NT2/D1 (cell line): ENCODE data around the gene PIK3CD.

Source experiments
- DNase-seq: peaks from one replicate; pipeline ENCODE4 v3.0.0-alpha.2; 2011; ENCODE audit warnings: low read depth, low spot score
- H3K27me3 ChIP-seq: 2 replicates; pipeline ENCODE4 v1.6.0; 2011; ENCODE audit warnings: mild to moderate bottlenecking; ENCODE audit not compliant: insufficient read length, insufficient read depth
- H3K36me3 ChIP-seq: 2 replicates; pipeline ENCODE4 v1.6.1; 2011; ENCODE audit warnings: mild to moderate bottlenecking, low read length, mixed read lengths; ENCODE audit not compliant: insufficient read depth, insufficient read length
- H3K4me1 ChIP-seq: 2 replicates; pipeline ENCODE4 v1.5.1; 2011; ENCODE audit not compliant: insufficient read depth, insufficient read length
- H3K4me3 ChIP-seq: 2 replicates; pipeline ENCODE4 v1.5.1; 2011; ENCODE audit warnings: low read depth; ENCODE audit not compliant: insufficient read length
- H3K9ac ChIP-seq: 2 replicates; pipeline ENCODE4 v1.6.0; 2011; ENCODE audit warnings: low read depth; ENCODE audit not compliant: insufficient read length
- H3K9me3 ChIP-seq: 2 replicates; pipeline ENCODE4 v1.5.1; 2011; ENCODE audit warnings: mild to moderate bottlenecking, low read length; ENCODE audit not compliant: insufficient read depth
- SUZ12 ChIP-seq: IDR thresholded peaks from 2 replicates; pipeline ENCODE4 v1.6.1; 2011; ENCODE audit not compliant: insufficient read length, insufficient read depth; ENCODE audit errors: extremely low read depth
- YY1 ChIP-seq: IDR thresholded peaks from 2 replicates; pipeline ENCODE4 v1.6.1; 2011; ENCODE audit not compliant: insufficient read length, insufficient read depth
- ZNF274 ChIP-seq: IDR thresholded peaks from 2 replicates; pipeline ENCODE4 v1.6.1; 2011; ENCODE audit warnings: mild to moderate bottlenecking, low read depth, low read length

PIK3CD gene

GRCh38 chr1:9605946-9606455 is 45.5 kb upstream of the PIK3CD start:
- H3K9ac ChIP-seq: no peak overlapping the region
- no peaks in the 10 kb centered on the region for H3K27me3 ChIP-seq
- peaks cover 75% of the 10 kb centered on the region for H3K36me3 ChIP-seq
- H3K9me3 ChIP-seq: no peaks in the 10 kb centered on the region
- TF ChIP-seq SUZ12: no peak
- no peak for TF ChIP-seq ZNF274
- TF ChIP-seq YY1: no peak
- H3K4me3 ChIP-seq: no peak overlapping the region
- no peaks in the 10 kb centered on the region for H3K4me1 ChIP-seq
- DNase-seq: no peak

GRCh38 chr1:9606458-9606857 is 45.1 kb upstream of the PIK3CD start:
- TF ChIP-seq SUZ12 (no peak), YY1 (no peak), ZNF274 (no peak)
- no peaks in the 10 kb centered on the region for H3K9me3 ChIP-seq
- DNase-seq: no peak
- H3K9ac ChIP-seq: no peak overlapping the region
- no peaks in the 10 kb centered on the region for H3K4me1 ChIP-seq
- no peak overlapping the region for H3K4me3 ChIP-seq
- H3K27me3 ChIP-seq: no peaks in the 10 kb centered on the region
- H3K36me3 ChIP-seq: peaks cover 73% of the 10 kb centered on the region

GRCh38 chr1:9606948-9607347 is 44.6 kb upstream of the PIK3CD start:
- H3K4me3 ChIP-seq: no peak overlapping the region
- H3K4me1 ChIP-seq: no peaks in the 10 kb centered on the region
- peaks cover 73% of the 10 kb centered on the region for H3K36me3 ChIP-seq
- H3K9me3 ChIP-seq: no peaks in the 10 kb centered on the region
- H3K27me3 ChIP-seq: no peaks in the 10 kb centered on the region
- DNase-seq: no peak
- TF ChIP-seq YY1 (no peak), ZNF274 (no peak), SUZ12 (no peak)
- H3K9ac ChIP-seq: no peak overlapping the region

GRCh38 chr1:9607352-9607751 is 44.2 kb upstream of the PIK3CD start:
- H3K9me3 ChIP-seq: no peaks in the 10 kb centered on the region
- no peaks in the 10 kb centered on the region for H3K27me3 ChIP-seq
- DNase-seq: no peak
- no peak for TF ChIP-seq SUZ12
- TF ChIP-seq ZNF274: no peak
- no peak for TF ChIP-seq YY1
- H3K9ac ChIP-seq: no peak overlapping the region
- peaks cover 74% of the 10 kb centered on the region for H3K36me3 ChIP-seq
- H3K4me3 ChIP-seq: no peak overlapping the region
- no peaks in the 10 kb centered on the region for H3K4me1 ChIP-seq

- no peak overlapping the region for H3K9ac ChIP-seq
- no peaks in the 10 kb centered on the region for H3K9me3 ChIP-seq
- H3K4me1 ChIP-seq: no peaks in the 10 kb centered on the region
- TF ChIP-seq SUZ12 (no peak), YY1 (no peak), ZNF274 (no peak)
- no peaks in the 10 kb centered on the region for H3K27me3 ChIP-seq
- no peak overlapping the region for H3K4me3 ChIP-seq
- no peak for DNase-seq
- H3K36me3 ChIP-seq: peaks cover 62% of the 10 kb centered on the region
These were observed 41.5 kb upstream of the PIK3CD start for GRCh38 chr1:9609998-9610397.

GRCh38 chr1:9610548-9610947 is 41.0 kb upstream of the PIK3CD start:
- H3K9me3 ChIP-seq: no peaks in the 10 kb centered on the region
- no peak overlapping the region for H3K4me3 ChIP-seq
- H3K9ac ChIP-seq: no peak overlapping the region
- peaks cover 3% of the 10 kb centered on the region for H3K4me1 ChIP-seq
- peaks cover 60% of the 10 kb centered on the region for H3K36me3 ChIP-seq
- TF ChIP-seq SUZ12 (no peak), ZNF274 (no peak), YY1 (no peak)
- H3K27me3 ChIP-seq: no peaks in the 10 kb centered on the region
- no peak for DNase-seq

- Histone ChIP-seq H3K4me3 (no peak overlapping the region), H3K9ac (no peak overlapping the region), H3K27me3 (no peaks in the 10 kb centered on the region), H3K4me1 (peaks cover 3% of the 10 kb centered on the region), H3K9me3 (no peaks in the 10 kb centered on the region), H3K36me3 (peaks cover 56% of the 10 kb centered on the region)
- DNase-seq: no peak
- TF ChIP-seq SUZ12: no peak
- no peak for TF ChIP-seq YY1
- TF ChIP-seq ZNF274: no peak
These were observed 39.8 kb upstream of the PIK3CD start for GRCh38 chr1:9611716-9612115.
